Measurements from ENCODE around the gene PLOD1.
"Not testable (repeated sequence)": the region's sequence is repeated elsewhere in the genome, so short reads cannot be mapped to it uniquely, and the experiment has no call there.

The PLOD1 gene

DNA sequence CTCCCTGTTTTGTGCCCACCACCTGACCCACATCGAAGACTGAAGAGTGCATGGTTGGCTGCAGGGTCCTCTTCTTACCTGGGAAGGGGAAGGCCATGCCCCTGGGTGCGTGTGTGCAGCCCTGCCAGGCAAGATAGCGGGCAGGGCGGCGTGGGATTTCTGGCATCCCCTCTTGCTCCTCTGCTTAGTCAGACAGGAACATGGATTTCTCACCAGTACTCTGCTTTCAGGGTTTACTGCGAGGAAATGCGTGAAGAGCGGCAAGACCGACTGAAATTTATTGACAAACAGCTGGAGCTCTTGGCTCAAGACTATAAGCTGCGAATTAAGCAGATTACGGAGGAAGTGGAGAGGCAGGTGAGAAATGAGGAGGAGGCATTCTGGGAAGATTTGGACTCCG, 69.2 kb downstream of the PLOD1 start:
- Histone ChIP-seq H3K9me3 (ENCODE audit: control insufficient read depth, low read length) (no peaks in the 10 kb centered on the region), H3K4me1 (ENCODE audit: control insufficient read depth, insufficient read depth, low read length) (no peaks in the 10 kb centered on the region), H3K27me3 (ENCODE audit: control insufficient read depth, insufficient read depth, low read length, poor library complexity, severe bottlenecking) (no peaks in the 10 kb centered on the region), H3K27ac (ENCODE audit: insufficient read depth, low read depth, low read length, poor library complexity, severe bottlenecking) (no peak overlapping the region), H3K4me3 (ENCODE audit: insufficient read depth, low read depth, low read length) (no peak overlapping the region), H3K36me3 (ENCODE audit: control insufficient read depth, insufficient read depth, low read length) (peaks cover 59% of the 10 kb centered on the region)
- WGBS, 2 experiments = 96 to 97% methylated on average over 12 of the region's 12 CpGs

DNA sequence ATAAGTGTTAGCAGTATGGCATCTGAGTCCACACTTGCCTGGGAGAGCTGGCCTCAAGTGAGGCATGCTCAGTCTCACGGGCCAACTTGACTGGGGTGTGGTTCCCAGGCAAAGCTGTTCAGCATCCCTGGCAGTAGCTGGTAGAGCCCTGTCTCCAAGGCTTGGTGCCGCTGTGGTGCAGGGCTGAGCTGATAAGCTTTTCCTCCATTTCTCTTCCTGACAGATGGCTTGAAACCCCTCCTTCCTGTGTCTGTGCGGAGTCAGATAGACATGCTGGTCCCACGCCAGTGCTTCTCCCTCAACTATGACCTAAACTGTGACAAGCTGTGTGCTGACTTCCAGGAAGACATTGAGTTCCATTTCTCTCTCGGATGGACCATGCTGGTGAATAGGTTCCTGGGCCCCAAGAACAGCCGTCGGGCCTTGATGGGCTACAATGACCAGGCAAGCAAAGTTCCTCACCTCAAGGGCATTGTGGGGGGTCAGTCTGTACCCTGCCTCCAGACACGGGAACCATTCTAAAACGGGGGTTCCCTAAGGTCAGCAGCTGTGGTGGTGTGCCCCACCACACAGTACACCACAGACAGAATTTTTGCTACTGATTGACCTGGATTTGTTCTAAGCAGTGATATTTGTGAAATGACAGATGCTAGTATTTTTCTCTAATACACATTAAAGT, 71.1 kb downstream of the PLOD1 start:
- H3K9me3 ChIP-seq (ENCODE audit: control insufficient read depth, low read length) = no peaks in the 10 kb centered on the region
- H3K4me3 ChIP-seq (ENCODE audit: insufficient read depth, low read depth, low read length) = no peak overlapping the region
- H3K27me3 ChIP-seq (ENCODE audit: control insufficient read depth, insufficient read depth, low read length, poor library complexity, severe bottlenecking) = no peaks in the 10 kb centered on the region
- 95% methylated on average over 9 of the region's 9 CpGs for WGBS, 2 experiments
- H3K4me1 ChIP-seq (ENCODE audit: control insufficient read depth, insufficient read depth, low read length) = no peaks in the 10 kb centered on the region
- peaks cover 65% of the 10 kb centered on the region for H3K36me3 ChIP-seq (ENCODE audit: control insufficient read depth, insufficient read depth, low read length)
- H3K27ac ChIP-seq (ENCODE audit: insufficient read depth, low read depth, low read length, poor library complexity, severe bottlenecking) = no peak overlapping the region

DNA sequence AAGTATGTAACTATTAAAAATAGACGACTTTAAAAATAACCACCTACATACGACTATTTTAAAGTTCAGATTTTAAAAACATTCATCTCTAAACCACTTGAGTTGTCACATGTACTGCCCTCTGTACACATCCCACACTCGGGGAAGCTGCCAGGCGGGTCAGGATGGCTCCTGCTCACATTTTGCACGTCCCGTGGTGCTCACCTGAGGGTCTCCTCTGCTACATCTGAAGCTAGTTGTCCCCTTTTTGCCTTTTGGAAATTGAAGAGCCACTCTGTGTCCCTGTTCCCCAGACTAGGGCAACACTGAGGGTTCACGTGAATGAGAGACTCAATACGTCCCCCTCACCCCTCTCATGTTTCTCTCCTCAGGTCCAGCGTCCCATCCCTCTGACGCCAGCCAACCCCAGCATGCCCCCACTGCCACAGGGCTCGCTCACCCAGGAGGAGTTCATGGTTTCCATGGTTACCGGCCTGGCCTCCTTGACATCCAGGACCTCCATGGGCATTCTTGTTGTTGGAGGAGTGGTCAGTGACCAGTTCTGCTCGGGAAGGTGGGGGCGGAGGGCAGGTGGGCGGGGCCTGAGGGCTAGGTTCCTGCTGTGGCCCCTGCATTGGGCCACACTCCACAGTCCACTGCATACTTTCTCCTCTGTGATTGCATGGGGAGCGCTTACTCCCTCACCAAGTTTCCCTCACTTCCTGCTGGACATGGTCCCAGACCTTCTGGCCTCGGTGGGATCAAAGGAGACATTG, 71.8 kb downstream of the PLOD1 start:
- H3K27me3 ChIP-seq (ENCODE audit: control insufficient read depth, insufficient read depth, low read length, poor library complexity, severe bottlenecking) = no peaks in the 10 kb centered on the region
- H3K4me1 ChIP-seq (ENCODE audit: control insufficient read depth, insufficient read depth, low read length) = no peaks in the 10 kb centered on the region
- WGBS, 2 experiments = 83 to 85% methylated on average over 17 of the region's 17 CpGs
- no peak overlapping the region for H3K27ac ChIP-seq (ENCODE audit: insufficient read depth, low read depth, low read length, poor library complexity, severe bottlenecking)
- no peaks in the 10 kb centered on the region for H3K9me3 ChIP-seq (ENCODE audit: control insufficient read depth, low read length)
- no peak overlapping the region for H3K4me3 ChIP-seq (ENCODE audit: insufficient read depth, low read depth, low read length)
- peaks cover 70% of the 10 kb centered on the region for H3K36me3 ChIP-seq (ENCODE audit: control insufficient read depth, insufficient read depth, low read length)

DNA sequence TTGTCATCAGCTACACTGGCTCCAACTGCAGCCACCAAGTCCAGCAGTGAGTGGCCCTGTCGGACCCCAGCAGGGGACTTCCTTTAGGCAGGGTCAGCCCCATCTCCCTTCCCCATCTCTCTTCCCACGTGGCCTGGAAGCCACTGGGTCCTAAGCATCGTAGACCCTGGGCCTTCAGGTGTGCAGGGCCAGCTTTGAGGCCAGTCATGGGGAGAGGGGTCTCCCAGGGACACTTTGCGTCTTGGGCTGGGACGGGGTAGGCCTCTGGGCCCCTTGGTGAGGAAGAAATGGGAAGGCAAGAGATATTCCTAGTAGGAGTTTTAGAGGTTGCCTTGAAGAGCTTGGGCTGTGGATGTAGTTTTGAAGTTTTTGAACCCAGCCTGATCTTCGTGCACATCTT, 72.7 kb downstream of the PLOD1 start:
- no peak overlapping the region for H3K27ac ChIP-seq (ENCODE audit: insufficient read depth, low read depth, low read length, poor library complexity, severe bottlenecking)
- H3K9me3 ChIP-seq (ENCODE audit: control insufficient read depth, low read length) = no peaks in the 10 kb centered on the region
- H3K36me3 ChIP-seq (ENCODE audit: control insufficient read depth, insufficient read depth, low read length) = peaks cover 70% of the 10 kb centered on the region
- H3K27me3 ChIP-seq (ENCODE audit: control insufficient read depth, insufficient read depth, low read length, poor library complexity, severe bottlenecking) = no peaks in the 10 kb centered on the region
- 94 to 95% methylated on average over 6 of the region's 6 CpGs for WGBS, 2 experiments
- no peaks in the 10 kb centered on the region for H3K4me1 ChIP-seq (ENCODE audit: control insufficient read depth, insufficient read depth, low read length)
- no peak overlapping the region for H3K4me3 ChIP-seq (ENCODE audit: insufficient read depth, low read depth, low read length)

DNA sequence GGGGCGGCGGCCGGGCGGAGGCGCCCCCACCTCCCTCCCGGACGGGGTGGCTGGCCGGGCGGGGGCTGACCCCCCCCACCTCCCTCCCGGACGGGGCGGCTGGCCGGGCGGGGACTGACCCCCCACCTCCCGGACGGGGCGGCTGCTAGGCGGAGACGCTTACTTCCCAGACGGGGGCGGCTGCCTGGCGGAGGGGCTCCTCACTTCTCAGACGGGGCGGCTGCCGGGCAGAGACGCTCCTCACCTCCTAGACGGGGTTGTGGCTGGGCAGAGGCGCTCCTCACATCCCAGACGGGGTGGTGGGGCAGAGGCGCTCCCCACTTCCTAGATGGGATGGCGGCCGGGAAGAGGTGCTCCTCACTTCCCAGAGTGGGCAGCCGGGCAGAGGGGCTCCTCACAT, 73.8 kb downstream of the PLOD1 start:
- H3K4me1 ChIP-seq (ENCODE audit: control insufficient read depth, insufficient read depth, low read length); H3K9me3 ChIP-seq (ENCODE audit: control insufficient read depth, low read length); H3K4me3 ChIP-seq (ENCODE audit: insufficient read depth, low read depth, low read length); H3K27ac ChIP-seq (ENCODE audit: insufficient read depth, low read depth, low read length, poor library complexity, severe bottlenecking); H3K27me3 ChIP-seq (ENCODE audit: control insufficient read depth, insufficient read depth, low read length, poor library complexity, severe bottlenecking): not testable (repeated sequence)
- WGBS, 2 experiments = 95% methylated on average over 33 of the region's 33 CpGs
- peaks cover 64% of the 10 kb centered on the region for H3K36me3 ChIP-seq (ENCODE audit: control insufficient read depth, insufficient read depth, low read length)

DNA sequence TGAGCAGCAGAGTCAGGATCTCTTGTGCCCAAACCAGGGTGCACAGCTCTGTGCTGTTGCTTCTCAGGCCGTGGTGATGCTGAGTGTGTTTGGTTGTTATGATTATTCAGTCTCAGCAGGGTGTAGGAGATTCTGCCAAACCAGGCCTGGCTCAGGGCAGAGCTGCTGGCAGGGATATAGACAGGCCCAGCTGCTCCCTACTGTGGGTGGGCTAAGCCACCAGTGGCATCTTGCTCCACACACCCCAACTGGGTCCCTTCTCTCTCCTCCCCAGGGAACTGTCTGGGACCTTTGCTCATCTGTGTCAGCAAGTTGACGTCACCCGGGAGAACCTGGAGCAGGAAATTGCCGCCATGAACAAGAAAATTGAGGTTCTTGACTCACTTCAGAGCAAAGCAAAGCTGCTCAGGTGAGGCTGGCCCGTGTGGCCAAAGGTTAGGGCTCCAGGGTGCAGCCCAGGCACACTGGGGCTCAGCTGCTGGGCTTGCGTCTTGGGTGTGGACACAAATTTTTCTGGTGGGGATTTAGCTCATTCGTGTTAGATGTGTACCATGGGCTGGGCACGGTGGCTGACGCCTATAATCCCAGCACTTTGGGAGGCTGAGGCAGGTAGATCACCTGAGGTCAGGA, 74.9 kb downstream of the PLOD1 start:
- H3K27me3 ChIP-seq (ENCODE audit: control insufficient read depth, insufficient read depth, low read length, poor library complexity, severe bottlenecking) = no peaks in the 10 kb centered on the region
- 96 to 97% methylated on average over 9 of the region's 9 CpGs for WGBS, 2 experiments
- H3K36me3 ChIP-seq (ENCODE audit: control insufficient read depth, insufficient read depth, low read length) = peaks cover 55% of the 10 kb centered on the region
- no peaks in the 10 kb centered on the region for H3K9me3 ChIP-seq (ENCODE audit: control insufficient read depth, low read length)
- H3K27ac ChIP-seq (ENCODE audit: insufficient read depth, low read depth, low read length, poor library complexity, severe bottlenecking) = no peak overlapping the region
- no peak overlapping the region for H3K4me3 ChIP-seq (ENCODE audit: insufficient read depth, low read depth, low read length)
- no peaks in the 10 kb centered on the region for H3K4me1 ChIP-seq (ENCODE audit: control insufficient read depth, insufficient read depth, low read length)

DNA sequence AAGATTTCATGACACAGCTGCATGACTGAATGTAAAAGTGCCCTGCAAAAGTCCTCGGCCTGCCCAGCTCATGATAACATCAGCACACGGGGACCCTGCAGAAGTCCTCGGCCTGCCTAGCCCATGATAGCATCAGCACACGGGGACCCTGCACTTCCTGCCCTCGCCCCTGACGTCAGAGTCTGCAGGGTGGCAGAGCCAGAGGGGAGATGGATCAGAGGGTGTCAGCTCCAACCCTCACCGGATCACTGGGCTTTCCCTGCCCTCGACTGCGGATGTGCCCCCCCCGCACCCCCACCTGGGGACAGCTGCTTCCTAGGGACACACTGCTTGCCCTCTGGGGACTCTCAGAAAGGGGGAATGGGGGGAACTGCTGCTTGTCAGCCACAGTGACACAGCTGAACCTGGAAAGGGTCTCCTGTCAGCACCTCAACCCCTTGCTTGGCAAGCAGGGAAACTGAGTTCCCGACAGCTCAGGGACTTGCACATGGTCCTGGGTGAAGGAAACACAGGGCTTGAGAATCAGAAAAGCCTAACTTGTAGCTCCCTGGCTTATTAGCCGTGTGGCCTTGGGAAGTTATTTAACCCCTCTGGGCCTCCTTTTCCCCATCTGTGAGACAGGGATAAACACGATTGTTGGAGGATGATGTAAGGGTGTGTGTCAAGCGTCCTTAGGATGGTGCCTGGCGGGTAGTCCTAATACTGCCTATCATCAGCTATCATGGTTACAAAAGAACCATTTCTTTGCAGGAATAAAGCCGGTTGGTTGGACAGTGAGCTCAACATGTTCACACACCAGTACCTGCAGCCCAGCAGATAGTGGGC, 76.4 kb downstream of the PLOD1 start:
- Histone ChIP-seq H3K9me3 (ENCODE audit: control insufficient read depth, low read length) (no peaks in the 10 kb centered on the region), H3K4me3 (ENCODE audit: insufficient read depth, low read depth, low read length) (no peak overlapping the region), H3K27ac (ENCODE audit: insufficient read depth, low read depth, low read length, poor library complexity, severe bottlenecking) (no peak overlapping the region), H3K27me3 (ENCODE audit: control insufficient read depth, insufficient read depth, low read length, poor library complexity, severe bottlenecking) (no peaks in the 10 kb centered on the region), H3K36me3 (ENCODE audit: control insufficient read depth, insufficient read depth, low read length) (peaks cover 44% of the 10 kb centered on the region), H3K4me1 (ENCODE audit: control insufficient read depth, insufficient read depth, low read length) (no peaks in the 10 kb centered on the region)
- 92 to 95% methylated on average over 15 to 16 of the region's 16 CpGs for WGBS, 2 experiments

DNA sequence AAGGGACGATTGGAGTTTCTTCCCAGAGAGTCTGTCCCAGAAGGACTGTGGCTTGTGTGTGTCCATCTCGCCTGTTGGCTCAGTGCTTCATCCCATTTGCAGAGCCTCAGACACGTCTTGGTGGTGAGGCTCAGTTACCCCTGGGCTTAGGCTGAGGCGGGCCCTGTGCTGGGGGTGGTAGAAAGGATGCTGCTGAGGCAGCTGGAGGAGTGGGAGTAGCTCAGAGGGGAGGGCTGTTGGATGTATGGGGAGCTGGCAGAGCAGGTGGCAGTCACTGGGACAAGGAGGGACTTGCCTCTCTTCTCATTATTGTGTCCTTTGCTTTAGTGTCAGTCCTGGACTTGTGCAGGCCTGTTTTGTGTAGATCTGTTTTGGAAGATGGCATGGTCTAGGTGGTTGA, 77.5 kb downstream of the PLOD1 start:
- H3K4me1 ChIP-seq (ENCODE audit: control insufficient read depth, insufficient read depth, low read length) = no peaks in the 10 kb centered on the region
- H3K4me3 ChIP-seq (ENCODE audit: insufficient read depth, low read depth, low read length) = no peak overlapping the region
- peaks cover 35% of the 10 kb centered on the region for H3K36me3 ChIP-seq (ENCODE audit: control insufficient read depth, insufficient read depth, low read length)
- H3K27ac ChIP-seq (ENCODE audit: insufficient read depth, low read depth, low read length, poor library complexity, severe bottlenecking) = no peak overlapping the region
- no peaks in the 10 kb centered on the region for H3K9me3 ChIP-seq (ENCODE audit: control insufficient read depth, low read length)
- no peaks in the 10 kb centered on the region for H3K27me3 ChIP-seq (ENCODE audit: control insufficient read depth, insufficient read depth, low read length, poor library complexity, severe bottlenecking)
- WGBS, 2 experiments = 92 to 94% methylated on average over 4 of the region's 4 CpGs

DNA sequence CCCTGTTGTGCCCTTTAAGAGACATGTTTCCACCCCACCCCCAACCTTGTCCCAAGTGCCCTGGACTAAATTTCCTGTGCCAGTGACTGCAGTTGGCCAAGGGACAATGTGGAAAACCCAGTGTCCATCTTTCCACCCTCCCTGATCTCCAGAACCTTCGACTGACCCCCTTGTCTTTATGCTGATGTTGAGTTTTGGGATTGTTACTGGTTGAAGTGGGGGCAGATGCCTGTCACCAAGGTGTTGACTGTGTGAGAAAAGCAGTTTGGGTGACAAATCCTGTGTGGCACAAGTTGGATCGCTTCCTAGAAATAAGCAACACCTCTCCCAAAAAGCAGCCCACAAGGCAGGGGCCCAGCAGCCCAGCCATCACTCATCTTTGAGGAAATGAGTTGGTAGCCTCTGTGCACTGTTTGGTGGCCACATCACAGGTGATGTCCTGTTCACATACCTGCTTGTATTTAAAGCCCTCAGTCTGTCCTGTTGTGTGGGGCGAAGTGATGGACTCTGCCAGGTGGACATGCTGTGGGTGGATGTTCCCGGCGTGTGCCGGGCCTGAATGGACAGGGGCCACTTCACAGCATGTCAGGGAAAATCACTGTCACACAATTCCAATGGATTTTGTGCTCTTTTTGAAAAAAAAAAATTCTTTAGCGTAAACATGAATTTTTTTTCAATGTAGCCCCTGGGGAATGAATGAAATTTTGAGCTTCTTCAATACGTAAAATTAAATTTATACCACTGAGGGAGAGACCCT, 78.2 kb downstream of the PLOD1 start:
- Histone ChIP-seq H3K27ac (ENCODE audit: insufficient read depth, low read depth, low read length, poor library complexity, severe bottlenecking) (no peak overlapping the region), H3K36me3 (ENCODE audit: control insufficient read depth, insufficient read depth, low read length) (peaks cover 31% of the 10 kb centered on the region), H3K4me1 (ENCODE audit: control insufficient read depth, insufficient read depth, low read length) (no peaks in the 10 kb centered on the region), H3K27me3 (ENCODE audit: control insufficient read depth, insufficient read depth, low read length, poor library complexity, severe bottlenecking) (no peaks in the 10 kb centered on the region), H3K9me3 (ENCODE audit: control insufficient read depth, low read length) (no peaks in the 10 kb centered on the region), H3K4me3 (ENCODE audit: insufficient read depth, low read depth, low read length) (no peak overlapping the region)
- WGBS, 2 experiments = 96 to 99% methylated on average over 8 of the region's 8 CpGs
